Measurements from ENCODE around the gene ARL5A. TPM values are rescaled to one million over a fixed set of nuclear protein-coding genes. Genes with fewer than 3 reads are reported as not detected.
"Not testable (repeated sequence)": the region's sequence is repeated elsewhere in the genome, so short reads cannot be mapped to it uniquely, and the experiment has no call there.

ARL5A gene, protein sequence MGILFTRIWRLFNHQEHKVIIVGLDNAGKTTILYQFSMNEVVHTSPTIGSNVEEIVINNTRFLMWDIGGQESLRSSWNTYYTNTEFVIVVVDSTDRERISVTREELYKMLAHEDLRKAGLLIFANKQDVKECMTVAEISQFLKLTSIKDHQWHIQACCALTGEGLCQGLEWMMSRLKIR
- total RNA-seq (2014; rRNA removed; shearing (Covaris generic)) = 59.9 and 90.8 TPM in 2 replicates

- in situ Hi-C loops (cut with HindIII; ENCODE audit: low sequenced_read_pairs) = no loop called here
- DNase-seq (ENCODE audit: low spot score) = peak; percentile 96
Measured at GRCh38 chr2:151828143-151828889, at the start of gene ARL5A. Gene ARL5A, minus strand, starts transcription at chr2:151828421. Its CDS starts 245 bp downstream, at chr2:151828176.

DNA sequence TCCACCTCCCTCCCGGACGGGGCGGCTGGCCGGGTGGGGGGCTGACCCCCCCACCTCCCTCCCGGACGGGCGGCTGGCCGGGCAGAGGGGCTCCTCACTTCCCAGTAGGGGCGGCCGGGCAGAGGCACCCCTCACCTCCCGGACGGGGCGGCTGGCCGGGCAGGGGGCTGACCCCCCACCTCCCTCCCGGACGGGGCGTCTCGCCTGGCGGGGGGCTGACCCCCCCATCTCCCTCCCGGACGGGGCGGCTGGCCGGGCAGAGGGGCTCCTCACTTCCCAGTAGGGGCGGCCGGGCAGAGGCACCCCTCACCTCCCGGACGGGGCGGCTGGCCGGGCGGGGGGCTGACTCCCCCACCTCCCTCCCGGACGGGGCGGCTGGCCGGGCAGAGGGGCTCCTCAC, 47.4 kb upstream of the ARL5A start:
- in situ Hi-C loops (cut with HindIII; ENCODE audit: low sequenced_read_pairs); DNase-seq (ENCODE audit: low spot score): not testable (repeated sequence)

DNA sequence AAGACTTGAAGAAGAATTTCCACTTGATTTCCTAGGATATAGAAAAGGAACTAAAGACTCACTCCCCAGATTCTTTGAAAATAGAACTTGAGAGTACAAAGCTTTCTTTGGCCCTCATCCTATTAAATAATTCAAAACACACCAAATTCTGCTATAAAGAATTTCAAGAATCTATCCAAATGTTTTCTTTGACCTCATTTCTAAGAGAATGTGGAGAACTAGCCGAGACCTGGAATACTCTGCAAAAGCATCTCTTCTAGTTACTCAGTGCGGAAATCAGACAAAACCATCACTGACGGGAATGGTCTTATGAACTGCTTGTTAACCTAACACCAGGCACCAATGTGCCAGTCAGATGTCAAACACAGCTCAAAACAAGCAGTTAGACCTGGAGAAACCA, 44.2 kb upstream of the ARL5A start:
- in situ Hi-C loops (cut with HindIII; ENCODE audit: low sequenced_read_pairs) = no loop called here
- DNase-seq (ENCODE audit: low spot score) = no peak

GRCh38 chr2:151869291-151869690, 41.1 kb upstream of the ARL5A start:
- in situ Hi-C loops (cut with HindIII; ENCODE audit: low sequenced_read_pairs) = no loop called here
- peak; percentile 76 for DNase-seq (ENCODE audit: low spot score)

GRCh38 chr2:151862700-151863099, 34.5 kb upstream of the ARL5A start:
- DNase-seq (ENCODE audit: low spot score) = no peak
- in situ Hi-C loops (cut with HindIII; ENCODE audit: low sequenced_read_pairs) = no loop called here

- no peak for DNase-seq (ENCODE audit: low spot score)
- in situ Hi-C loops (cut with HindIII; ENCODE audit: low sequenced_read_pairs) = no loop called here
Measured at GRCh38 chr2:151861174-151861573, 33.0 kb upstream of the ARL5A start.

GRCh38 chr2:151860613-151861146, 32.5 kb upstream of the ARL5A start:
- in situ Hi-C loops (cut with HindIII; ENCODE audit: low sequenced_read_pairs) = no loop called here
- no peak for DNase-seq (ENCODE audit: low spot score)

DNA sequence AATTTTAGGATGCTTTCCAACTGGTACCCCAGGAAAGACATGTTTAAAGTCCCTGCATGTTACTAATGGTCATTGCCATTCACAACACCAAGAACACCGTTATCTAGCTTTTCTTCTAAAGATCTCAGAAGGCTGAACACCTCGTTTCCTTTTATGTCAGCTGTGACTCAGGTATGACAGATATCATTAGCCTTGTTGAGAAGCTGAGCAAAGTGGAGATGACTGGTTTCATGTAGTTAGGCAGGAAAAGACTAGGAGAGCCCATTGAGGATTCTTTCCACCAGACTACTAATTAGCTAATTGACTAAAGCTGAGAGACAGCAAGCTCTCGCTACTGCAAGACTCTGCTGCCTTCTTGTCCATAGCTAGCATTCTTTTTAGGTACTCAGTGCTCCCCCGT, 32.0 kb upstream of the ARL5A start:
- in situ Hi-C loops (cut with HindIII; ENCODE audit: low sequenced_read_pairs) = no loop called here
- DNase-seq (ENCODE audit: low spot score) = no peak

- in situ Hi-C loops (cut with HindIII; ENCODE audit: low sequenced_read_pairs) = no loop called here
- no peak for DNase-seq (ENCODE audit: low spot score)
Measured at GRCh38 chr2:151857650-151858049, 29.4 kb upstream of the ARL5A start.

GRCh38 chr2:151855111-151855510, 26.9 kb upstream of the ARL5A start:
- in situ Hi-C loops (cut with HindIII; ENCODE audit: low sequenced_read_pairs) = no loop called here
- DNase-seq (ENCODE audit: low spot score) = no peak

DNA sequence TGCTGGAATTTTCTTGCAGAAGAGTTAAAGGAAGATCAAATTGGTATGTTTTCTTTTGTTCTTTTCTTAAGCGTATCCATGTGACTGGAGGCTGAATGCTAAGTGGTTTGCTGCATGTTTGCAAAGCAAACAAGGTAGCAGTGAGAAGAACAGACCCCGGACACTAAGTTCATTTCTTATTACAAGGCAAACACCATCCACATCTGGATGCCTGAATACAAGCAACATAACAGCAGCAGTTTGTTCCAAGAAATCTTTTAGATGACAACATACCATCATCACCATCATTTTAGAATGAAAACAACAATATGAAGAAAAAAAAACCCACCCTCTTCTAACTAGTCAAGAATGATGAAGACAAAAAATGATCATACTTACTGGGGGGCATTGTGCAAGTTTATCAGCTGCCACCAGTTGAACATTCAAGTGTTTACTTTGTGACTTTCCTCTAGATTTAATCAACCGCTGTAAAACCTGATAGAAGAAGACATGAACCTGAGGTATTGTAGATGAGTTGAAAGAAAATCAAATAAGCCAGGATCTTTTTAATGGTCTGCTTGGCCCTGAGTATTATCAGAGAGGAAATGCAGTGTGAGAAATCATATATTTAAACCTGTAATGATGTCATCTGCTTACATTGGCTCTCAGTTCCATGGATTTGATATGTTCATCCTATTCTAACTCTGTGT, 25.0 kb upstream of the ARL5A start:
- in situ Hi-C loops (cut with HindIII; ENCODE audit: low sequenced_read_pairs) = no loop called here
- no peak for DNase-seq (ENCODE audit: low spot score)

- DNase-seq (ENCODE audit: low spot score) = no peak
- in situ Hi-C loops (cut with HindIII; ENCODE audit: low sequenced_read_pairs) = no loop called here
Measured at GRCh38 chr2:151852260-151853069, 24.2 kb upstream of the ARL5A start.

DNA sequence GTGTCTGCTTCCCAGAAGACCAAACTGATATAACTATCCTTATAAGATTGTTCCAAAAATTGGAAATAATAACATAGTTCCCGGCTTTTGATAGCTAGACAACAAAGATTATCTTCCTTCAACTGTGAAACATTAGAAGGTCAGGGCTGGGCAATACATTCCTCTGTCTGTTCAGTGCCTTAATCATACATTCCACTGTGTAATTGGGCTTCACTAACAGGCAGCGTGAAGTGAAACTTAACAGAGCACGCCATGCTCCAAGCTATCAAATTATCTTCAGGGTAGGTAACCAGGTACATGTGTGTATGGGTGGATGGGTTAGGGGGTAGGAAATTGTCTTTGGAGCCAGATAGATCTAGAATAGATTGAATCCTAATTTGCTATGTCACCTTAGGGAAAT, 23.5 kb upstream of the ARL5A start:
- in situ Hi-C loops (cut with HindIII; ENCODE audit: low sequenced_read_pairs) = no loop called here
- no peak for DNase-seq (ENCODE audit: low spot score)

DNA sequence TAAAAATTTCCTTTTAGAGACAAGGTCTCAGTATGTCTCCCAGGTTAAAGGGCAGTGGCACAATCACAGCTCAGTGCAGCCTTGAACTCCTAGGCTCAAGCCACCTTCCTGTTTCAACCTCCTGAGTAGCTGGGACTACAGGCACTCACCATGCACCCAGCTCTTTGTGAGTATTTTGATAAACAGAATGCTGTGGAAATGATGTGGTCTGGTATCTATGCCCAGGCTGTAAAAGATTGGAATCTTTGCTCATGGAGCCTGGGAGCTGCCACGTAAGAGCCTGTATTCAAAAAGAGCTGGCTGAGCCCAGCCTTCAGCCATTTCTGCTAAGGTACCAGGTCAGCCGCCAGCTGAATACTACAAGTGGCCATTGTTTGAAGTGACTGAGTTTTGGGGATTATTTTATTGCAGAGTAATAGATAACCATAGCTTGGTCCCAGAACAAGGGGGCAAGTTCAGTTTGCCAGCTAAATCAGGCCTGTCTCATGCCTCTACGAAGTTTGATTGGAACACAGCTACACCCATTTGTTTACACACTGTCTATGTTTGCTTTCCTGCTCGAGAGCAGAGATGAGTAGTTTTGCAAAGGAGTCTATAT, 21.3 kb upstream of the ARL5A start:
- DNase-seq (ENCODE audit: low spot score) = no peak
- in situ Hi-C loops (cut with HindIII; ENCODE audit: low sequenced_read_pairs) = no loop called here

GRCh38 chr2:151845884-151846283, 17.7 kb upstream of the ARL5A start:
- DNase-seq (ENCODE audit: low spot score) = no peak
- in situ Hi-C loops (cut with HindIII; ENCODE audit: low sequenced_read_pairs) = no loop called here

DNA sequence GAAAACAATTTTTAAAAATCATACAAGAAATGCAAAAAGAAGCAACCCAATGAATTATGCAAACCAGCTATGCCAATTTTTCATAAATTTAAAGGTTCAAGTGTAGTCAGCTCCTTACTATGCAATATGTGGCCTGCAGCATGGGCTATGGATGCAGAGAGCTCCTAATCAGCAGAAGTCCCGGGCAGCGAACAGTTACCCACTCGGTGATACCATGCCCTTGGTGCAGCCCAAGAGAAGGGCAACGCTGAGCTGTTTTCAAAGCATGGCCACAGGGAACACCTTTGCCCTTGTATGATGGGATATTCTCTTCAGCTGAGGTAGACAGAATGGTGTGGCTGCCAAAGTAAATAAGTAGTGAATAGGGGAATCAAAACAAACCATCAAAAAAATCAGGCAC, 17.3 kb upstream of the ARL5A start:
- in situ Hi-C loops (cut with HindIII; ENCODE audit: low sequenced_read_pairs) = no loop called here

GRCh38 chr2:151844211-151844896, 16.1 kb upstream of the ARL5A start:
- DNase-seq (ENCODE audit: low spot score) = no peak
- in situ Hi-C loops (cut with HindIII; ENCODE audit: low sequenced_read_pairs) = no loop called here

More for the DNA sequence above, 17.3 kb upstream of the ARL5A start:
- no peak for DNase-seq (ENCODE audit: low spot score)

DNA sequence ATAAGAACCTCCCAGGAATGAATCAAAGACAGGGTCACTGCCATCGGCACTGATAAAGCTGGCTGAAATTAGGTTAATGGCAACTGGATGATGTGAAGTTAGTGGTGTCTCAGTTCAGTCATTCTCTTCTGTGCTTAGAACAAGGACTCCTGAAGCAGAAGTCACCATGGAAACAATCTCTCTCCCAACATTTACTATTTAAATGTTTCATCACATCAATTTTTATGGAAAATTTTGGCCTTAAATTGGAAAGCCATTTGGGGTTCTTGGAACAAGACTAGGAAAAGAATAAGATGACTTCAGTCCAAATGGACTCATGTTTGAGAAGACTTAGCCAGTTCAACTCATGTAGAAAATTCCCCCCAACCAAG, 15.5 kb upstream of the ARL5A start:
- no peak for DNase-seq (ENCODE audit: low spot score)
- in situ Hi-C loops (cut with HindIII; ENCODE audit: low sequenced_read_pairs) = no loop called here
